Endothelial cell of umbilical vein (primary cell): Measurements from ENCODE around the gene MIA3. TPM values are rescaled to one million over a fixed set of nuclear protein-coding genes. Genes with fewer than 3 reads are reported as not detected.

Experiments
- BruUV-seq: library from RNA; stranded (reverse); fragments of 400-500 nt; replicated peaks from 2 replicates; lab custom pipeline; 2021; lab: Mats Ljungman, UMichigan
- CTCF ChIA-PET: fragments of 300-600, 350-600 bp; sonication (Branson Sonifier 250); formaldehyde crosslinking; loops from one replicate; lab custom pipeline; 2021; ENCODE audit warnings: antibody characterized with exemption, inconsistent platforms; lab: Charles Lee
- POLR2A ChIA-PET: fragments of 300-600, 350-600 bp; sonication (Branson Sonifier 250); formaldehyde crosslinking; loops from one replicate; lab custom pipeline; 2021; ENCODE audit warnings: antibody characterized with exemption, inconsistent platforms; lab: Charles Lee
- DNase-seq: peaks from one replicate; pipeline ENCODE4 v3.0.0-alpha.2; 2011; ENCODE audit warnings: low read depth, low spot score
- FAIRE-seq: peaks from 2 replicates; lab custom pipeline; 2011; peaks lifted over from hg19 to GRCh38; lab: Jason Lieb, UNC
- H2AFZ ChIP-seq: 2 replicates; pipeline ENCODE4 v1.6.0; 2012; ENCODE audit warnings: low read depth, low read length, control low read depth, inconsistent platforms
- H3K27ac ChIP-seq: 2 replicates; pipeline ENCODE4 v1.5.1; 2011; ENCODE audit warnings: low read depth, mild to moderate bottlenecking, control low read depth, low read length, moderate library complexity; ENCODE audit not compliant: insufficient read depth
- H3K27me3 ChIP-seq, 2 experiments: 2 replicates each; pipeline versions ENCODE4 v1.6.0 to v1.6.1; 2011; ENCODE audit warnings: low read length in 2 of 2, mixed read lengths in 1 of 2; ENCODE audit not compliant: control insufficient read depth in 2 of 2, insufficient read depth in 2 of 2
- H3K36me3 ChIP-seq, 2 experiments: 2 replicates in 1 of 2; 3 replicates in 1 of 2; pipeline ENCODE4 v1.5.1; 2011; ENCODE audit warnings: low read length in 2 of 2, mild to moderate bottlenecking in 1 of 2, moderate library complexity in 1 of 2; ENCODE audit not compliant: control insufficient read depth in 2 of 2, insufficient read depth in 2 of 2; ENCODE audit errors: extremely low read depth in 1 of 2
- H3K4me1 ChIP-seq: 3 replicates; pipeline ENCODE4 v1.5.1; 2011; ENCODE audit warnings: mild to moderate bottlenecking, low read length; ENCODE audit not compliant: control insufficient read depth, insufficient read depth; ENCODE audit errors: extremely low read depth
- H3K4me2 ChIP-seq: 2 replicates; pipeline ENCODE4 v1.6.1; 2011; ENCODE audit warnings: low read length, control low read depth, mixed read lengths; ENCODE audit not compliant: insufficient read depth
- H3K4me3 ChIP-seq, 3 experiments: fragments of 200-600 bp in 1 of 3; sonication (generic), shearing (Covaris generic) in 1 of 3; replicated peaks in 1 of 3; 2 replicates each; pipeline ENCODE4 v1.5.1; 2011 to 2016; ENCODE audit warnings: control low read depth in 3 of 3, low read length in 3 of 3, mild to moderate bottlenecking in 2 of 3, inconsistent platforms in 1 of 3, low read depth in 1 of 3, moderate library complexity in 1 of 3; ENCODE audit not compliant: insufficient read depth in 1 of 3
- H3K79me2 ChIP-seq: 2 replicates; pipeline ENCODE4 v1.6.0; 2012; ENCODE audit warnings: low read length, inconsistent platforms; ENCODE audit not compliant: control insufficient read depth, insufficient read depth
- H3K9ac ChIP-seq: replicated peaks from 2 replicates; pipeline ENCODE3; 2011; ENCODE audit warnings: low read length, control low read depth; ENCODE audit not compliant: insufficient read depth; ENCODE audit errors: extremely low read depth
- H3K9me1 ChIP-seq: replicated peaks from 3 replicates; pipeline ENCODE4 v1.6.0; 2011; ENCODE audit warnings: mild to moderate bottlenecking, low read length; ENCODE audit not compliant: control insufficient read depth, insufficient read depth; ENCODE audit errors: extremely low read depth
- H3K9me3 ChIP-seq: replicated peaks from 2 replicates; pipeline ENCODE4 v1.5.1; 2012; ENCODE audit warnings: low read length, inconsistent platforms; ENCODE audit not compliant: control insufficient read depth, insufficient read depth
- H4K20me1 ChIP-seq: replicated peaks from 2 replicates; pipeline ENCODE3; 2011; ENCODE audit warnings: mild to moderate bottlenecking, low read length; ENCODE audit not compliant: control insufficient read depth, insufficient read depth; ENCODE audit errors: extremely low read depth
- EZH2 ChIP-seq: IDR thresholded peaks from 2 replicates; pipeline ENCODE4 v1.6.1; 2012; ENCODE audit warnings: borderline replicate concordance, low read depth, mild to moderate bottlenecking, moderate library complexity, low read length, inconsistent platforms; ENCODE audit not compliant: severe bottlenecking
- GATA2 ChIP-seq: IDR thresholded peaks from 2 replicates; pipeline ENCODE4 v1.7.0; 2011; ENCODE audit warnings: low read depth, mild to moderate bottlenecking, moderate library complexity, mixed read lengths, low read length; ENCODE audit not compliant: insufficient read length, insufficient read depth
- JUN ChIP-seq: IDR thresholded peaks from 2 replicates; pipeline ENCODE4 v1.6.1; 2011; ENCODE audit warnings: borderline replicate concordance, low read depth; ENCODE audit not compliant: insufficient read length, insufficient read depth
- MYC ChIP-seq: IDR thresholded peaks from one replicate; pipeline ENCODE4 v1.6.1; 2011; ENCODE audit warnings: mild to moderate bottlenecking, low read depth, low read length
- POLR2A ChIP-seq: IDR thresholded peaks from 2 replicates; pipeline ENCODE4 v1.6.1; 2012; ENCODE audit warnings: low read depth, mild to moderate bottlenecking, control low read depth, low read length
- POLR2AphosphoS5 ChIP-seq: IDR thresholded peaks from 2 replicates; pipeline ENCODE4 v1.6.1; 2012; ENCODE audit warnings: low read depth, mild to moderate bottlenecking, control low read depth, low read length, moderate library complexity; ENCODE audit not compliant: insufficient read depth
- dilution Hi-C: fragments of 300-500 bp; cut with MboI; formaldehyde crosslinking; loops from one replicate; pipeline ENCODE4 v1.15.0; 2019; ENCODE audit warnings: low sequenced_read_pairs; ENCODE audit not compliant: extremely low pct_ligation_motif_present
- intact Hi-C: fragments of 100-400 bp; cut with micrococcal nuclease; formaldehyde crosslinking; loops from one replicate; pipeline ENCODE4 v1.10.0; 2022
- polyA plus RNA-seq, 4 experiments: library from polyadenylated mRNA; depleted of rRNA in 3 of 4; stranded (reverse) in 3 of 4; unstranded in 1 of 4; fragments of >200 nt; gene quantifications; 2 replicates each; pipeline versions ENCODE4 v1.2.1 to v1.2.3, GENCODE V29; 2011 to 2012; ENCODE audit warnings: missing spikeins in 1 of 4
- total RNA-seq: library from RNA; stranded (reverse); gene quantifications from 2 replicates; pipeline ENCODE4 v1.2.3, GENCODE V29; 2021
- TF ChIP-seq, protein P1 (sequence below), 2 donors: IDR thresholded peaks; 1 replicate in 1 of 2; 2 replicates in 1 of 2; pipeline ENCODE4 v1.5.1; 2011; ENCODE audit warnings: low read length in 2 of 2, mild to moderate bottlenecking in 2 of 2, moderate library complexity in 2 of 2, control low read depth in 1 of 2, inconsistent platforms in 1 of 2, low read depth in 1 of 2; ENCODE audit not compliant: insufficient read depth in 1 of 2; ENCODE audit errors: extremely low read depth in 1 of 2
- TF ChIP-seq, protein P2 (sequence below): IDR thresholded peaks from 2 replicates; pipeline ENCODE4 v1.6.1; 2011; ENCODE audit not compliant: insufficient read depth, insufficient read length

MIA3 gene
- total and polyA plus RNA-seq, 2 donors (not counting 3 experiments of a cell fraction or from before 2014, with no cell fraction given) = 63.7 to 108 TPM

DNA sequence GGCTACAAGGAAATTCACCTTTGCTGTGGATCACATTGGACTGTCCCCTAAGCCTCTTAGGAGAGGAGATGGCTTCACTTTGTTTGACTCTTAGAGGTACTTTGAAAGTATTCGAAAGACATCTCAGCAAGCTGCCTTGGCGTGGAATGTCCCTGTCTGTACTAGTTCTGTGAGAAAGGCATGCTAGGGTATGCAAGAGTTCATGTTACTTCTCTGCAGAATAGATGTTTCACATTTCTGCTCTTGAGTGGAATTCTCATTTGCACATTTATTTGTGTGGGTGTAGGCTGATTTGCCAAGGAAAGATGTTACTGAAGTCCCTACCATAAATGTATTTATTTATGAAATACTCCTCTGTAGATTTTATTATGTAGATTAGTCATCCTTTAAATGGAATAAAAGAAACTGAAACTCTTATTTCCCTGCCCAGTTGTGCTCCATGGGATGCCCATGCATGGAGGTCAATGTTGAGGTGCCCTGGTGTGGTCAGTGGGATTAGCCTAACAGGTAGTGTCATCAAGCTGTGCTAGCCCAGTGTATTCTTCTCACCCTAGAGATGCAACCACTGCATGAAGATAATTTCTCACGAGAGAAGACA is 13.8 kb downstream of the MIA3 start:
- POLR2A ChIA-PET = no interaction called here
- Histone ChIP-seq H3K36me3 (peaks cover 9 to 13% of the 10 kb centered on the region in 2 experiments), H2AFZ (no peak overlapping the region), H4K20me1 (no peaks in the 10 kb centered on the region), H3K4me3 (no peak overlapping the region), H3K27ac (no peak overlapping the region), H3K9me3 (no peaks in the 10 kb centered on the region), H3K4me1 (peaks cover 3% of the 10 kb centered on the region), H3K9ac (no peak overlapping the region), H3K9me1 (no peaks in the 10 kb centered on the region), H3K27me3 (no peaks in the 10 kb centered on the region), H3K4me2 (no peak overlapping the region), H3K79me2 (no peaks in the 10 kb centered on the region)
- FAIRE-seq = no peak
- intact Hi-C loops (no loop called here), dilution Hi-C loops (no loop called here)
- no peak for TF ChIP-seq MYC
- TF ChIP-seq, protein P1, sequence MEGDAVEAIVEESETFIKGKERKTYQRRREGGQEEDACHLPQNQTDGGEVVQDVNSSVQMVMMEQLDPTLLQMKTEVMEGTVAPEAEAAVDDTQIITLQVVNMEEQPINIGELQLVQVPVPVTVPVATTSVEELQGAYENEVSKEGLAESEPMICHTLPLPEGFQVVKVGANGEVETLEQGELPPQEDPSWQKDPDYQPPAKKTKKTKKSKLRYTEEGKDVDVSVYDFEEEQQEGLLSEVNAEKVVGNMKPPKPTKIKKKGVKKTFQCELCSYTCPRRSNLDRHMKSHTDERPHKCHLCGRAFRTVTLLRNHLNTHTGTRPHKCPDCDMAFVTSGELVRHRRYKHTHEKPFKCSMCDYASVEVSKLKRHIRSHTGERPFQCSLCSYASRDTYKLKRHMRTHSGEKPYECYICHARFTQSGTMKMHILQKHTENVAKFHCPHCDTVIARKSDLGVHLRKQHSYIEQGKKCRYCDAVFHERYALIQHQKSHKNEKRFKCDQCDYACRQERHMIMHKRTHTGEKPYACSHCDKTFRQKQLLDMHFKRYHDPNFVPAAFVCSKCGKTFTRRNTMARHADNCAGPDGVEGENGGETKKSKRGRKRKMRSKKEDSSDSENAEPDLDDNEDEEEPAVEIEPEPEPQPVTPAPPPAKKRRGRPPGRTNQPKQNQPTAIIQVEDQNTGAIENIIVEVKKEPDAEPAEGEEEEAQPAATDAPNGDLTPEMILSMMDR (IDR thresholded peaks at IDR 0.05; ENCODE audit: extremely low read depth in 1 of 2, insufficient read depth in 1 of 2, low read depth in 1 of 2, low read length in 2 of 2) = no peak
- TF ChIP-seq, protein P2, sequence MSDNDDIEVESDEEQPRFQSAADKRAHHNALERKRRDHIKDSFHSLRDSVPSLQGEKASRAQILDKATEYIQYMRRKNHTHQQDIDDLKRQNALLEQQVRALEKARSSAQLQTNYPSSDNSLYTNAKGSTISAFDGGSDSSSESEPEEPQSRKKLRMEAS = no peak
- DNase-seq = no peak
- no TSS peak for BruUV-seq
- CTCF ChIA-PET = interaction anchor here (3.4 kb wide), 1 partner anchor 167 kb away, joined by 154 read pairs; no protein-coding TSS in a partner anchor

DNA sequence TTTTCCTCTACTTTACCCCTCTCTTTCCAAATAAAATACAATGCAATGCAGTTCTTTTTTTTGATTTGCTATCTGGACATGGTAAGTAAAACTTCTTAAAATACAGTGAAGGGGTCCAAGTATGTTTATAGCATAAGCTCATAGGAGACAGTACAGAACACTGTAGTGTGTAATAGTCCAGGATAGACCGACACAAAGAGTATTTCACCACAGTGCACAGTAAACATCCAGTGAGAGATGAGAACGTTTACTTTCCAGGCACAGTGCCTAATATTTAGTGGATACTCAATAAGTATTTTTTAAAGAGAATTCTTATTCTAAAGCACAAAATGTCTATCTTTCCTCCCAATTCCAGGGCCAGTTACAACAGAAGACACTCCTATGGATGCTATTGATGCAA is 14.9 kb downstream of the MIA3 start:
- no peak for DNase-seq
- no peaks in the 10 kb centered on the region for H3K4me1 ChIP-seq
- no peaks in the 10 kb centered on the region for H3K27me3 ChIP-seq
- H4K20me1 ChIP-seq = no peaks in the 10 kb centered on the region
- ChIA-PET CTCF (interaction anchor here (3.4 kb wide), 1 partner anchor 168 kb away, joined by 154 read pairs; no protein-coding TSS in a partner anchor), POLR2A (no interaction called here)
- H3K9ac ChIP-seq = no peak overlapping the region
- BruUV-seq = no TSS peak
- intact Hi-C loops = no loop called here
- H3K9me1 ChIP-seq = no peaks in the 10 kb centered on the region
- FAIRE-seq = no peak
- dilution Hi-C loops = no loop called here
- peaks cover 9 to 12% of the 10 kb centered on the region in 2 experiments for H3K36me3 ChIP-seq
- no peak overlapping the region for H2AFZ ChIP-seq
- H3K79me2 ChIP-seq = no peaks in the 10 kb centered on the region
- TF ChIP-seq POLR2AphosphoS5 (no peak), JUN (no peak), POLR2A (no peak), EZH2 (no peak), MYC (no peak), GATA2 (no peak)
- TF ChIP-seq, protein P2 = no peak
- no peak overlapping the region for H3K4me2 ChIP-seq
- H3K9me3 ChIP-seq = no peaks in the 10 kb centered on the region
- H3K27ac ChIP-seq = no peak overlapping the region
- H3K4me3 ChIP-seq = no peak overlapping the region
